Measurements from ENCODE around the gene RCOR1.
"Not testable (repeated sequence)": the region's sequence is repeated elsewhere in the genome, so short reads cannot be mapped to it uniquely, and the experiment has no call there.

RCOR1 gene

DNA sequence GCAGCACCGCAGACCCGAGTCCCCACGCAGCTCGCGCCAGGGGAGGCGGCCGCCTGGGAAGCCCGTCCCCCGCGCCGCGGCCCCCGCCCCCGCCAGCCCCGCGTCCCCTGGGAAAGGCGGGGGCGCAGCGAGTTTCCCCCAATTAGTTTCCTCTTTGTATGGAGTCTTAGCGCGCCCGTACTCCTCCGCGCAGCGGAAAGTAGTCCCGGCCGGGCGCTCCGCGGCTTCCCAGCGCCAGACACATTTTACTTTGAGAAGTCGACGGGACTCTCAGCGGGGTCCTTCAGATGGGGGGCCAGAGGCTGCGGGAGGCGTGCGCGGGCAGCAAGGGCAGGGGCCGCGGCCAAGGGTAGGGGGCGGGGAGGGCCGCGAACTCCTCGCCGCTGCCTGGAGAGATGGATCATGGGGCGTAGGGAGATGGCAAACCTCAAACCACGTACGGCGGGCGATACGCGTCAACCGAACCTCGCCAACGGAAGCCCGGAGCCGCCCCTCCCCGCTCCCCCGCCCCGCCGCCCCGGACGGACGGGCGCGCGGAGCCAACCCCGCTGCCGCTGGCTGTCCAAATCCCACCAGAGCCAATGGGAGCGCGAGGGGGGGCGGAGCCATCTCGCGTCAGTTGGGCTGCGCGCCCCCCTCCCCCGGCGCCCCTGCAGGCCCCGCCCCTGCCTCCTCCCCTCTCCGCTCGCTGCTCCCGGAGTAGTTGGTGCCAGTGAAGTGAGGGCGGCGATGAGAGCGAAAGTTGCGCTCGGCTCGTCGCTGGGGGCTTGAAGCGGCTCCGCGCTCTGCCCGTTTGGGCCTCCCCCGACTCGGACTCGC, at the start of gene RCOR1:
Gene RCOR1 (plus strand): TSS at position 706 of the 819 bp plus-strand sequence. CDS start 238 bp downstream, outside the sequence.
- DNase-seq (ENCODE audit: low read depth in 2 of 2, low spot score in 1 of 2) = peak; percentile 94 to 97

GRCh38 chr14:102544046-102544746, 48.3 kb upstream of the RCOR1 start:
- DNase-seq (ENCODE audit: low read depth in 2 of 2, low spot score in 1 of 2) = no peak

- DNase-seq (ENCODE audit: low read depth in 2 of 2, low spot score in 1 of 2) = no peak
Measured at GRCh38 chr14:102544747-102545460, 47.5 kb upstream of the RCOR1 start.

- no peak for DNase-seq (ENCODE audit: low read depth in 2 of 2, low spot score in 1 of 2)
Measured at GRCh38 chr14:102545461-102546265, 46.8 kb upstream of the RCOR1 start.

DNA sequence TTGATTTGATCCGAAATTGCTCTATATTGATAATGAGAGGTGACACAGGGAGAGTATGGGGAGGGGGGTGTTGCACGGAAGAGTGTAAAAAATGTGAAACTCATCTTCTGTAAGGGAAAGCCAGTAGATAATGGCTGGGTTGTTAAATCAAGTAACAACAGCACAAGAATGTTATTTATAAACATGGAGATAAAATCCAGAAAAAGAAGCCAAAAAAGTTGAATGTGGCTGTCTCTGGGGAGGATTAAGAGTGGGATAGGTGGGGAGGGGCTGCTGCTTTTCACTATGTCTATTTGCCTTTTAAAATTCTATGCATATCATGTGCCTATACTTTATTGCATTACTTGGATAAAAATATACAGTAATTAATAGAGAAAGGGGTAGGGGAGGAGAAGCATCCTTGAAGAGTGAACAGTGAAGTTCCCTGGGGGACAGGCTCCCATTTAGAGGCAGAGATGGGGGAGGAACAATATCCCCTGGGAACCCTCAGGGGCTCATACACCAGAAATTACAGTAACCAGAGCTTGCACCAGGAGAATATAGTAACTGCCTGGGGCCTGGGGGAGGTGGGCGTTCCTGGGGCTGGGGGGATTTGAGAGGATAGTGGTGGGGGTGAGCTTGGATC, 43.7 kb upstream of the RCOR1 start:
- DNase-seq (ENCODE audit: low read depth in 2 of 2, low spot score in 1 of 2) = no peak

GRCh38 chr14:102550927-102551401, 41.5 kb upstream of the RCOR1 start:
- not testable (repeated sequence) for DNase-seq (ENCODE audit: low read depth in 2 of 2, low spot score in 1 of 2)

DNA sequence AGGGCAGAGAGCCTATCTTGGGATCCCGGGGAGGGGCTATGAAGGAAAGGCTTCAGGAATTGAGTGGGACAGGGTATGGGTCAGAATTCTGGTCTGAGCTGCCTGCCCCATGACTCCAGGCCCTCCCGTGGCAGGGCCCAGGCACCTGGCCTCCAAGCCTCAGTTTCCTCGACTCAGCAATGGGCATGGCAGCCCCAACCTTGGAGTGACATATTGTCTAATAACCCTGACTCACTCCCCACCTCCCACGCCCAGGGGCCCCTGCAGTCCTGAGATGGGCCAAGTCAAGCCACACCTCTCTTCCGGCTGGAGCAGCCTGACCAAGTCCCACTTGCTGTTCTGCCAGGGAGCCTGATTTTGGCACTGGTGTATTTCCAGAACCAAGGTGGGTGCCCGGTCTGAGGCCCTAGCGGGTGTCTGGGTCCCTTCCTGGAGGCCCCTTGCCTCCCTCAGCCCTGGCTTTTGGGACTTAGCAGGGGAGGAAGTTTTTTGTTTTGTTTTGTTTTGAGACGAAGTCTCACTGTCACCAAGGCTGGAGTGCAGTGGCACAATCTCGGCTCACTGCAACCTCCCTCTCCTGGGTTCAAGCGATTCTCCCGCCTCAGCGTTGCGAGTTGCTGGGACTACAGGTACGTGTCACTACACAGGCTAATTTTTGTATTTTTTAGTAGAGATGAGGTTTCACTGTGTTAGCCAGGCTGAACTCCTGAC, 40.3 kb upstream of the RCOR1 start:
- no peak for DNase-seq (ENCODE audit: low read depth in 2 of 2, low spot score in 1 of 2)

- peak; percentile 24 to 37 for DNase-seq (ENCODE audit: low read depth in 2 of 2, low spot score in 1 of 2)
Measured at GRCh38 chr14:102554821-102555819, 37.3 kb upstream of the RCOR1 start.

- DNase-seq (ENCODE audit: low read depth in 2 of 2, low spot score in 1 of 2) = no peak
Measured at GRCh38 chr14:102556098-102556677, 36.3 kb upstream of the RCOR1 start.

DNA sequence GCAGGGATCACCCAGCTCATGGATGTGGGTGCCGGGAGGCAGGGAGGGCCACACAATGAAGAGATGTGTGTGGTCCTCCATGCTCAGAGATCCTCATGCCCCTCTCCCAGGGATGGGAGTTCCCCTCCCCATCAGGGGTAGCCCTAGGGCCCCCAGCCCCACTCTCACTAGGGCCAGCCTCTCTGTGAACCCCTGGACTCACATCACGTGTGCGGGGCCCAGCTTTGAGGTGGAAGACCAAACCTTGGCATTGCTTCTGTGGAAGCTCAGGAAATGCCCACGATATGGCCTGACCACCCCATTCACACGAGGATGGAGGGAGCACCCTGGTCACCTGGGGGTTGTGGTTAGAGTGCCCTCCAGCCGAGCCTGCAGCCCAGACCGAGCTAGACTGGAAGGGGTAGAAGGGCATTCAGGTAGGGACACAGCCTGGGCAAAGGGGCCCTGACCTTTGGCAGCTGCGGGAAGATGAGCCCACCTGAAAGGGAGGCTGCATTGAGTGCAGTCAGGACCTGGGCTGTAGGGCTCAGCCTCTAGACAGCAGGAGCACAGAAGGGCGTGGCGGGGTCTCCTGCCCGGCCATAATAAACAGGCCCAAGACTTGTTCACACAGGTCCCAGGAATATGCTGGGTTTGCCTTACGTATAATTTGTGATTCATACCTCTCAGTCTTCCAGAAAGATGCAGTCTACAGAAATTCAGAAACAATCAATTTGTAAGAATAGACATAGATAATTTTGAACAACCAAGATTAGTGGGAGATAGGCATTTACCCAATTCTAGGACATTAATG, 34.8 kb upstream of the RCOR1 start:
- no peak for DNase-seq (ENCODE audit: low read depth in 2 of 2, low spot score in 1 of 2)

DNA sequence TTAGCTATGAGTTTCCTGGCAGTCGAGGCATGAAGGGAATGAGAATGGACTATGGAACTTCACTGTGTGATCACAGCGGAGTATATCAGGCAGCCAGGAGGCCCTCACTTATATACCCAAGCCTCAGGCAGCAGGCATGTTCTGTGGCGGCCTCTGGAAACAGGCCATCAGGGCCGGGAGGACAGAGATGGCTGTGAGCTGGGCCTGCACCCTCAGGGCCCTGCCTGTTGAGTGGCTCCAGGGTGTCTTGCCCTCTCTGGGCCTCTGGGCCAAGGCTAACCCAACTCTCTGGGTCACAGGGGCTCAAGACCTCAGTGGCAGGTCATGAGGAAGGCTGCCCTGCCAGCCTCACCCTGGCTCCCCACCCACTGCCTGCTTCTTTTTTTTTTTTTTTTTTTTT, 33.9 kb upstream of the RCOR1 start:
- no peak for DNase-seq (ENCODE audit: low read depth in 2 of 2, low spot score in 1 of 2)

DNA sequence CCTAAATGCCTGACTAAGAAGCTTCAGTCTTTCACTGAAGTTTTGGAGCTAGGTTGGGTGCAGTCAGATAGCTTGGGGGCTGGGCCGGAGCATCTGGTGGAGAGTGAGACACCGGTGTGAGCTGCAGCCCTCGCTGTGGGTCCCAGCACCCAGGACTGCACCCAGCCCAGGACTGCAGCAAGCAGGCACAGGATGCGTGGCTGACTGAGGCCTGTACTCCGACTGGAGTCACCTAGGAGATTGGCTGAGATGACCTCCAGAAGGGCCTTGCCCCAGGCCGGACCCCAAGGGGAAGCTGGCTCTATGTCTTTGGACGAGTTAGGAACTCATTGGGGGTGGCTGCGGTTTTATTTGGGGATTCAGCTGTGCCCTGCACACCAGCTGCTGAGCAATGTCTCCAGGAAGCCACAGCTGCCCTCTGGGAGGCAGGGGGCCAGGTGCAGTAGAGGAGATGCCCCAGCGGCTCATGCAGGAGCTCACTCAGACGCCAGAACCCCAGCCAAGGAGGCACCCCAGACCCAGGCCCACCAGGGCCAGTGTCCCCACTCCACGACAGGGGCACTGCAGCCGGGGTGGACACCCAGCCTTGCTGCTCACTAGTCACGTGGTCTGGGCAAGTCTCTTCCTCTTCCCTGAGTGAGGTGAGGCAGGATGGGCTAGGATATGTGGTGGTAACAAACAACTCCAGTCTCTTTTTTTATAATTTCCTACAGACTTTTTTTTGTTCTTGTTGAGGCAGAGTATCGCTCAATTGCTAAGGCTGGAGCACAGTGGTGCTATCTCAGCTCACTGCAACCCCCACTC, 31.8 kb upstream of the RCOR1 start:
- DNase-seq (ENCODE audit: low read depth in 2 of 2, low spot score in 1 of 2) = no peak

- no peak for DNase-seq (ENCODE audit: low read depth in 2 of 2, low spot score in 1 of 2)
Measured at GRCh38 chr14:102565331-102565887, 27.0 kb upstream of the RCOR1 start.

DNA sequence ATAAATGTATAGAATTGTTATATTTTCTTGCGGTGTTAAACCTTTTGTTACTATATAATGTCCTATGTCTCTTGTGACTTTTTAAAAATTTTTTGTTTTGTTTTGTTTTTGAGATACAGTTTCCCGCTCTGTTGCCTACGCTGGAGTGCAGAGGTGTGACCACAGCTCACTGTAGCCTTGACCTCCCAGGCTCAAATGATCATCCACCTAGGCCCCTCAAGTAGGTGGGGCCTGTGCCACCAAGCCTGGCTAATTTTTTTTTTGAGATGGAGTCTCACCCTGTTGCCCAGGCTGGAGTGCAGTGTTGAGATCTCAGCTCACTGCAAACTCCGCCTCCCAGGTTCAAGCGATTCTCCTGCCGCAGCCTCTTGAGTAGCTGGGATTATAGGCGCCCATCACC, 26.5 kb upstream of the RCOR1 start:
- no peak for DNase-seq (ENCODE audit: low read depth in 2 of 2, low spot score in 1 of 2)

- no peak for DNase-seq (ENCODE audit: low read depth in 2 of 2, low spot score in 1 of 2)
Measured at GRCh38 chr14:102568115-102568614, 24.3 kb upstream of the RCOR1 start.

Measured in stimulated activated CD8-positive, alpha-beta memory T cell treated with anti-CD3 and anti-CD28 coated beads, Interleukin-4, amount 100 ng/mL, for 4 hours (primary cell).